ENCODE measurements around the gene FRMD8.

DNA sequence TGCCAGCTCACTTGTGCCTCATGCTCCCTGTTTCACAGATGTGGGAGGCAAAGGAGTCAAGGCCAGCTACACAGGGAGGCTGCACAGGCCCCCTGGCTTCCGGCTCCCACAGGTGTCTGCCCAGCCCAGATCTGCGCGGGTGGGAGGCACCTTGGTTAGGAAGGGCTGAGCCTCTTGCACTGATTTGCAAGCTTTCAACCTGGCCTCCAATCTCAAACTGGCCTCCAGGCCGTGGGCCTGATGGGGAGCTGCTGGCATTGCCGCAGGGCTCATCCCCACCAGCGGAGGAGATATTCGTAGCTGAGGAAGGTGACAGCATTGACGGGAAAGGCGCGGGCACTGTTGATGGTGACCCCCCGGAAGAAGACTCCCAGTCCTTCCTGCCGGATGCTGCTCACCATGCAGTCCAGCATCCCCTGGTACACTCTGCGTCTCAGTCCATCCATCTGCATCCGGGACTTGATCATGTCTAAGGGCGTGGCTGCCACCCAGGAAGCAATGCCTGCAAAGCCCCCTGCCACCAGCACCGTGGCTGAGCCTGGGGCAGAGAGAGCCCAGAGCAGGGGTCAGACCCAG is 10.2 kb upstream of the FRMD8 start:
- TF ChIP-seq, protein P1, sequence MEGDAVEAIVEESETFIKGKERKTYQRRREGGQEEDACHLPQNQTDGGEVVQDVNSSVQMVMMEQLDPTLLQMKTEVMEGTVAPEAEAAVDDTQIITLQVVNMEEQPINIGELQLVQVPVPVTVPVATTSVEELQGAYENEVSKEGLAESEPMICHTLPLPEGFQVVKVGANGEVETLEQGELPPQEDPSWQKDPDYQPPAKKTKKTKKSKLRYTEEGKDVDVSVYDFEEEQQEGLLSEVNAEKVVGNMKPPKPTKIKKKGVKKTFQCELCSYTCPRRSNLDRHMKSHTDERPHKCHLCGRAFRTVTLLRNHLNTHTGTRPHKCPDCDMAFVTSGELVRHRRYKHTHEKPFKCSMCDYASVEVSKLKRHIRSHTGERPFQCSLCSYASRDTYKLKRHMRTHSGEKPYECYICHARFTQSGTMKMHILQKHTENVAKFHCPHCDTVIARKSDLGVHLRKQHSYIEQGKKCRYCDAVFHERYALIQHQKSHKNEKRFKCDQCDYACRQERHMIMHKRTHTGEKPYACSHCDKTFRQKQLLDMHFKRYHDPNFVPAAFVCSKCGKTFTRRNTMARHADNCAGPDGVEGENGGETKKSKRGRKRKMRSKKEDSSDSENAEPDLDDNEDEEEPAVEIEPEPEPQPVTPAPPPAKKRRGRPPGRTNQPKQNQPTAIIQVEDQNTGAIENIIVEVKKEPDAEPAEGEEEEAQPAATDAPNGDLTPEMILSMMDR (IDR thresholded peaks at IDR 0.05; ENCODE audit: extremely low read depth in 1 of 2, insufficient read depth in 1 of 2, low read depth in 1 of 2, low read length in 2 of 2) = no peak
- no peak for TF ChIP-seq POLR2A (IDR thresholded peaks at IDR 0.05; ENCODE audit: low read depth, low read length)
- no peak for TF ChIP-seq JUN (IDR thresholded peaks at IDR 0.05; ENCODE audit: borderline replicate concordance, insufficient read depth, insufficient read length, low read depth)
- no peak for TF ChIP-seq EZH2 (IDR thresholded peaks at IDR 0.05; ENCODE audit: borderline replicate concordance, low read depth, low read length, severe bottlenecking)
